CD8-positive, alpha-beta memory T cell (primary cell): ENCODE results near the gene STARD6. TPM values are rescaled to one million over a fixed set of nuclear protein-coding genes. Genes with fewer than 3 reads are reported as not detected.

ENCODE experiments used
- CTCF ChIA-PET: fragments of 350-600 bp; sonication (Branson Sonifier 250); formaldehyde crosslinking; loops from one replicate; lab custom pipeline; 2021; ENCODE audit warnings: antibody characterized with exemption; lab: Charles Lee
- POLR2A ChIA-PET: fragments of 350-600 bp; sonication (Branson Sonifier 250); formaldehyde crosslinking; loops from one replicate; lab custom pipeline; 2021; ENCODE audit warnings: antibody characterized with exemption; lab: Charles Lee
- DNase-seq, 5 donors: peaks; one replicate each; pipeline versions ENCODE4 v3.0.0 to v3.0.0-alpha.2; 2020 to 2022; ENCODE audit warnings: mixed read lengths in 1 of 5
- H3K27ac ChIP-seq: one replicate; pipeline ENCODE4 v1.7.0; 2013; ENCODE audit warnings: low read depth, mild to moderate bottlenecking, low read length, moderate library complexity
- H3K27me3 ChIP-seq: 2 replicates; pipeline ENCODE4 v1.7.0; 2013; ENCODE audit warnings: low read length, mild to moderate bottlenecking; ENCODE audit not compliant: insufficient read depth, poor library complexity, severe bottlenecking
- H3K36me3 ChIP-seq: 2 replicates; pipeline ENCODE4 v1.7.0; 2013; ENCODE audit warnings: mild to moderate bottlenecking, low read length, moderate library complexity; ENCODE audit not compliant: insufficient read depth
- H3K4me1 ChIP-seq: 2 replicates; pipeline ENCODE4 v1.7.0; 2013; ENCODE audit warnings: mild to moderate bottlenecking, low read length, moderate library complexity; ENCODE audit not compliant: insufficient read depth
- H3K4me3 ChIP-seq: 2 replicates; pipeline ENCODE4 v1.7.0; 2013; ENCODE audit warnings: mild to moderate bottlenecking, low read length
- H3K9me3 ChIP-seq: 2 replicates; pipeline ENCODE4 v1.7.0; 2013; ENCODE audit warnings: mild to moderate bottlenecking, low read length
- H3K27ac Mint-ChIP-seq, 8 donors: one replicate each; pipeline ENCODE4 v1.8.0; 2020 to 2021; ENCODE audit warnings: mixed read lengths in 8 of 8, mild to moderate bottlenecking in 6 of 8, inconsistent platforms in 3 of 8, moderate library complexity in 3 of 8
- H3K27me3 Mint-ChIP-seq, 2 donors: one replicate each; pipeline ENCODE4 v1.8.0; 2020 to 2021; ENCODE audit warnings: mixed read lengths in 2 of 2, mild to moderate bottlenecking in 1 of 2, moderate library complexity in 1 of 2
- H3K36me3 Mint-ChIP-seq, 3 donors: one replicate each; pipeline ENCODE4 v1.8.0; 2020 to 2021; ENCODE audit warnings: mixed read lengths in 3 of 3, inconsistent platforms in 1 of 3, mild to moderate bottlenecking in 1 of 3
- H3K4me1 Mint-ChIP-seq, 3 donors: one replicate each; pipeline ENCODE4 v1.8.0; 2020 to 2021; ENCODE audit warnings: mixed read lengths in 3 of 3, inconsistent platforms in 1 of 3, mild to moderate bottlenecking in 1 of 3
- H3K4me3 Mint-ChIP-seq, 7 donors: one replicate each; pipeline ENCODE4 v1.8.0; 2020 to 2021; ENCODE audit warnings: mixed read lengths in 7 of 7, mild to moderate bottlenecking in 6 of 7, moderate library complexity in 4 of 7, inconsistent platforms in 2 of 7
- H3K9me3 Mint-ChIP-seq, 5 donors: one replicate each; pipeline ENCODE4 v1.8.0; 2020 to 2022; ENCODE audit warnings: mixed read lengths in 5 of 5, mild to moderate bottlenecking in 3 of 5, moderate library complexity in 2 of 5, inconsistent platforms in 1 of 5
- polyA plus RNA-seq: library from polyadenylated mRNA; unstranded; fragments of 300-500 nt; fragmentation: Illumina TruSeq; gene quantifications from one replicate; pipeline ENCODE4 v1.2.3, GENCODE V29; 2021
- total RNA-seq, 2 experiments: library from RNA; stranded (reverse); gene quantifications; one replicate each; pipeline ENCODE4 v1.2.3, GENCODE V29; 2021

The STARD6 gene
- total and polyA plus RNA-seq, 3 experiments from 2014 or later = 0.46 TPM; not detected in 2

- CTCF ChIA-PET = no interaction called here
- H3K9me3 Mint-ChIP-seq = no peaks in the 10 kb centered on the region
- DNase-seq = no peak
- no peak overlapping the region for H3K27ac ChIP-seq
- H3K36me3 Mint-ChIP-seq = peaks cover 0 to 10% (median 5%) of the 10 kb centered on the region in 3 donors
- no peaks in the 10 kb centered on the region for H3K36me3 ChIP-seq
- no peaks in the 10 kb centered on the region for H3K9me3 ChIP-seq
- POLR2A ChIA-PET = no interaction called here
- peak overlapping the region in 5 of 7 donors; percentile 6 to 56 (median 16) for H3K4me3 Mint-ChIP-seq
- peak overlapping the region in 2 of 8 donors; percentile 4 to 16 for H3K27ac Mint-ChIP-seq
- no peaks in the 10 kb centered on the region for H3K4me1 ChIP-seq
- no peaks in the 10 kb centered on the region for H3K27me3 ChIP-seq
- no peak overlapping the region for H3K4me3 ChIP-seq
- peaks cover 0 to 6% (median 5%) of the 10 kb centered on the region in 3 donors for H3K4me1 Mint-ChIP-seq
- no peaks in the 10 kb centered on the region for H3K27me3 Mint-ChIP-seq
Observed at GRCh38 chr18:54378057-54378456, 20.4 kb upstream of the STARD6 start.

- Histone ChIP-seq H3K4me3 (no peak overlapping the region), H3K36me3 (no peaks in the 10 kb centered on the region), H3K9me3 (no peaks in the 10 kb centered on the region), H3K27ac (no peak overlapping the region), H3K4me1 (peaks cover 12% of the 10 kb centered on the region), H3K27me3 (no peaks in the 10 kb centered on the region)
- no peak for DNase-seq
- H3K9me3 Mint-ChIP-seq = no peaks in the 10 kb centered on the region
- peaks cover 0 to 15% (median 3%) of the 10 kb centered on the region in 3 donors for H3K36me3 Mint-ChIP-seq
- peak overlapping the region in 1 of 7 donors; percentile 10 for H3K4me3 Mint-ChIP-seq
- peaks cover 0 to 3% of the 10 kb centered on the region in 2 donors for H3K27me3 Mint-ChIP-seq
- ChIA-PET CTCF (interaction anchor here (1.5 kb wide), 1 partner anchor 32 kb away, joined by 3 read pairs; no protein-coding TSS in a partner anchor), POLR2A (no interaction called here)
- peaks cover 16 to 23% (median 22%) of the 10 kb centered on the region in 3 donors for H3K4me1 Mint-ChIP-seq
- H3K27ac Mint-ChIP-seq = no peak overlapping the region
Observed at GRCh38 chr18:54360406-54360805, 2.7 kb upstream of the STARD6 start.

- POLR2A ChIA-PET = interaction anchor here (0.6 kb wide), 1 partner anchor 111 kb away, joined by 3 read pairs; no protein-coding TSS in a partner anchor
- H3K4me3 ChIP-seq = no peak overlapping the region
- Mint-ChIP-seq H3K4me1 (peaks cover 16 to 23% (median 22%) of the 10 kb centered on the region in 3 donors), H3K27ac (peak overlapping the region in 1 of 8 donors; percentile 80), H3K9me3 (no peaks in the 10 kb centered on the region), H3K4me3 (peak overlapping the region in 4 of 7 donors; percentile 96 to 99 (median 98)), H3K27me3 (peaks cover 0 to 3% of the 10 kb centered on the region in 2 donors), H3K36me3 (peaks cover 0 to 15% (median 3%) of the 10 kb centered on the region in 3 donors)
- no peak for DNase-seq
- no peaks in the 10 kb centered on the region for H3K9me3 ChIP-seq
- H3K36me3 ChIP-seq = no peaks in the 10 kb centered on the region
- no peaks in the 10 kb centered on the region for H3K27me3 ChIP-seq
- peaks cover 12% of the 10 kb centered on the region for H3K4me1 ChIP-seq
- CTCF ChIA-PET = interaction anchor here (1.1 to 1.5 kb wide), 2 partner anchors 33 to 89 kb away, joined by 3 read pairs; partner anchors contain the start of gene POLI
- no peak overlapping the region for H3K27ac ChIP-seq
Observed at GRCh38 chr18:54359233-54359632, 1.6 kb upstream of the STARD6 start.

GRCh38 chr18:54358495-54359040 lies 910 bp upstream of the STARD6 start:
- H3K27me3 Mint-ChIP-seq = peaks cover 0 to 3% of the 10 kb centered on the region in 2 donors
- peaks cover 0 to 15% (median 3%) of the 10 kb centered on the region in 3 donors for H3K36me3 Mint-ChIP-seq
- DNase-seq = no peak
- H3K27me3 ChIP-seq = no peaks in the 10 kb centered on the region
- H3K27ac Mint-ChIP-seq = peak overlapping the region; percentile 80 to 99 (median 96)
- peak overlapping the region; percentile 95 to 100 (median 97) for H3K4me3 Mint-ChIP-seq
- no peaks in the 10 kb centered on the region for H3K9me3 Mint-ChIP-seq
- peaks cover 16 to 23% (median 22%) of the 10 kb centered on the region in 3 donors for H3K4me1 Mint-ChIP-seq
- peaks cover 12% of the 10 kb centered on the region for H3K4me1 ChIP-seq
- peak overlapping the region; percentile 81 for H3K27ac ChIP-seq
- peak overlapping the region; percentile 95 for H3K4me3 ChIP-seq
- ChIA-PET POLR2A (no interaction called here), CTCF (interaction anchor here (0.8 to 2.0 kb wide), 7 partner anchors 79 to 156 kb away, joined by 3 to 10 read pairs (median 3); partner anchors contain the start of gene POLI)
- no peaks in the 10 kb centered on the region for H3K36me3 ChIP-seq
- H3K9me3 ChIP-seq = no peaks in the 10 kb centered on the region

- ChIA-PET CTCF (interaction anchor here (0.9 to 2.0 kb wide), 9 partner anchors 8 to 134 kb away, joined by 3 to 13 read pairs (median 5); partner anchors contain the start of gene POLI), POLR2A (interaction anchor here (0.9 to 1.2 kb wide), 4 partner anchors 87 to 134 kb away, joined by 3 to 5 read pairs (median 4); partner anchors contain the start of genes MBD2 and POLI)
- Histone ChIP-seq H3K27me3 (no peaks in the 10 kb centered on the region), H3K4me1 (peaks cover 12% of the 10 kb centered on the region), H3K4me3 (peak overlapping the region; percentile 95), H3K27ac (peak overlapping the region; percentile 81), H3K9me3 (no peaks in the 10 kb centered on the region), H3K36me3 (no peaks in the 10 kb centered on the region)
- H3K36me3 Mint-ChIP-seq = peaks cover 0 to 15% (median 3%) of the 10 kb centered on the region in 3 donors
- peak overlapping the region; percentile 95 to 100 (median 97) for H3K4me3 Mint-ChIP-seq
- H3K27me3 Mint-ChIP-seq = peaks cover 2 to 5% of the 10 kb centered on the region in 2 donors
- peaks cover 16 to 23% (median 22%) of the 10 kb centered on the region in 3 donors for H3K4me1 Mint-ChIP-seq
- H3K9me3 Mint-ChIP-seq = no peaks in the 10 kb centered on the region
- DNase-seq = no peak
- peak overlapping the region; percentile 80 to 99 (median 96) for H3K27ac Mint-ChIP-seq
Observed at GRCh38 chr18:54357082-54357659, 487 bp downstream of the STARD6 start.

- Mint-ChIP-seq H3K4me1 (no peaks in the 10 kb centered on the region), H3K36me3 (no peaks in the 10 kb centered on the region), H3K4me3 (no peak overlapping the region), H3K9me3 (peaks cover 0 to 4% (median 0%) of the 10 kb centered on the region in 5 donors), H3K27ac (no peak overlapping the region), H3K27me3 (peaks cover 9 to 13% of the 10 kb centered on the region in 2 donors)
- H3K27ac ChIP-seq = no peak overlapping the region
- CTCF ChIA-PET = no interaction called here
- H3K36me3 ChIP-seq = no peaks in the 10 kb centered on the region
- H3K4me1 ChIP-seq = no peaks in the 10 kb centered on the region
- DNase-seq = no peak
- H3K27me3 ChIP-seq = no peaks in the 10 kb centered on the region
- no peak overlapping the region for H3K4me3 ChIP-seq
- H3K9me3 ChIP-seq = no peaks in the 10 kb centered on the region
- POLR2A ChIA-PET = no interaction called here
Observed at GRCh38 chr18:54351186-54351585, 6.5 kb downstream of the STARD6 start.

GRCh38 chr18:54338230-54338629 lies 19.4 kb downstream of the STARD6 start:
- peaks cover 0 to 2% (median 0%) of the 10 kb centered on the region in 3 donors for H3K36me3 Mint-ChIP-seq
- Histone ChIP-seq H3K4me3 (no peak overlapping the region), H3K27me3 (no peaks in the 10 kb centered on the region), H3K9me3 (no peaks in the 10 kb centered on the region), H3K4me1 (no peaks in the 10 kb centered on the region), H3K27ac (no peak overlapping the region), H3K36me3 (no peaks in the 10 kb centered on the region)
- ChIA-PET CTCF (no interaction called here), POLR2A (no interaction called here)
- H3K9me3 Mint-ChIP-seq = peaks cover 0 to 2% (median 0%) of the 10 kb centered on the region in 5 donors
- no peaks in the 10 kb centered on the region for H3K4me1 Mint-ChIP-seq
- DNase-seq = no peak
- H3K4me3 Mint-ChIP-seq = no peak overlapping the region
- no peak overlapping the region for H3K27ac Mint-ChIP-seq
- peaks cover 1 to 16% of the 10 kb centered on the region in 2 donors for H3K27me3 Mint-ChIP-seq
